ENCODE data around the gene MELTF.
"Not testable (repeated sequence)": the region's sequence is repeated elsewhere in the genome, so short reads cannot be mapped to it uniquely, and the experiment has no call there.

Gene MELTF

GRCh38 chr3:197029511-197030167 lies at the start of gene MELTF:
Gene MELTF (minus strand): TSS chr3:197029817. CDS start chr3:197029702, 115 bp downstream.
- Mint-ChIP-seq H3K4me3 (peak within 1 kb of the TSS; percentile 69), H3K27ac (no peak within 1 kb of the TSS), H3K4me1 (ENCODE audit: low read depth) (peaks cover 11% of the 10 kb centered on the region), H3K9me3 (no peaks in the 10 kb centered on the region), H3K36me3 (ENCODE audit: low read depth) (no peaks in the 10 kb centered on the region), H3K27me3 (no peaks in the 10 kb centered on the region)

DNA sequence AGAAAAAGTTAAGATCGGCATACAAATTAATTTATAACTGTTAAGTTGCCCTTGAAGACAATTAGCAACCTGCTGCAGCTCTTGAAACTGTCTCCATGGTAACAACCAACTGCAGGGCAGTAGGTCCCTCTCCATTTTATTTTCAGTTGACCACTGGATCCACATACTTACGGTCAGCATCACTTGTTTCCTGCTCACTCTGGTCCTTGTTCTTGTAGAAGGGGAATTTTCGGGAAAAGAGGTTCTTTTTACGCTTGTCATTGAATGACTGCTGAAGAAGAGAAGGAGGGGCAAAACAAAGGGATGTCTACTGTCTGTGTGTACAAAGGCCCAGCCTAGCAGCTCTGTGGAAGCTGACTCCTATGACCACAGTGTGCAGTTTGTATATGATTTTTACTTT lies 46.8 kb upstream of the MELTF start:
- Mint-ChIP-seq H3K9me3 (no peaks in the 10 kb centered on the region), H3K4me1 (ENCODE audit: low read depth) (no peaks in the 10 kb centered on the region)

DNA sequence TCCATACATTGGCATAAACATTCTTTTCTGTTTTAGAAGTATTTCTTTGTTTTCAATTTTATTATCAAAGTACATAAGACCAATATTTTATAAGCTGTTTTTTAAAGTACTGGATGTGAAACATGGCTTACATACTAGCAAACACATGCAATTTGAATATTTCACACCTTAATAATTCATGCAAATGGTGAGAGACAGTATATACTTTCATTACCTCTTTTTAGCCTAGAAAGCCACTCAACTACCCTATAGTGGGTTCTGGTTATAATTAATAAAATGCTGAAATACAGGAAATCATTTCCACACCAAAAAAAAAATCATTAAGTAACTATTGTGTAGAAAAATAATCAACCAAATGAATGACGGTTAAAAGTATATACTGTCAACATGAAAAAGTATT lies 38.5 kb upstream of the MELTF start:
- H3K27ac Mint-ChIP-seq = no peak overlapping the region
- no peaks in the 10 kb centered on the region for H3K9me3 Mint-ChIP-seq
- no peaks in the 10 kb centered on the region for H3K27me3 Mint-ChIP-seq
- H3K36me3 Mint-ChIP-seq (ENCODE audit: low read depth) = peaks cover 33% of the 10 kb centered on the region
- no peaks in the 10 kb centered on the region for H3K4me1 Mint-ChIP-seq (ENCODE audit: low read depth)
- H3K4me3 Mint-ChIP-seq = no peak overlapping the region

More for the DNA sequence above, 46.8 kb upstream of the MELTF start:
- H3K27me3 Mint-ChIP-seq = no peaks in the 10 kb centered on the region
- no peak overlapping the region for H3K27ac Mint-ChIP-seq
- H3K4me3 Mint-ChIP-seq = no peak overlapping the region
- H3K36me3 Mint-ChIP-seq (ENCODE audit: low read depth) = peaks cover 34% of the 10 kb centered on the region

- Mint-ChIP-seq H3K36me3 (ENCODE audit: low read depth) (peaks cover 49% of the 10 kb centered on the region), H3K4me1 (ENCODE audit: low read depth) (no peaks in the 10 kb centered on the region), H3K27me3 (no peaks in the 10 kb centered on the region), H3K4me3 (no peak overlapping the region), H3K9me3 (no peaks in the 10 kb centered on the region), H3K27ac (no peak overlapping the region)
Measured at GRCh38 chr3:197064771-197065170, 35.2 kb upstream of the MELTF start.

DNA sequence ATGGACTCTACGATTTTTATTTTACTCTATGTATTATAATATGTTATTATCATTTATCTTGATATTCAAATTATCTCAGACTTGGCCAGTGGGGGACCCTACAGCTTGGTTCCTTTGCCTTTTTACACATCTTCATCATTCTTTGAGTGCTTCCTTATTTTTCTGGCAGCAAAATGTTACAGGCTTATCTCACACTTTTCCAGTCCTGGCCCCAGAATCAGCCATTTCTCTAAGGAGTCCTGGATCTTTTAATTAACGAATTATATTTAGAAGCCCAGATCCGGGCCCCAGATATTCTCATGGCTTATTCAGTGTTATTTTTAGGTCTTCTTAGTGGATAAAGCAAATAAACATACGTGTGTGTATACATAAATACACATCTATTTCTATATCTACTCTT lies 32.8 kb upstream of the MELTF start:
- no peaks in the 10 kb centered on the region for H3K4me1 Mint-ChIP-seq (ENCODE audit: low read depth)
- H3K36me3 Mint-ChIP-seq (ENCODE audit: low read depth) = peaks cover 69% of the 10 kb centered on the region
- no peaks in the 10 kb centered on the region for H3K27me3 Mint-ChIP-seq
- no peak overlapping the region for H3K4me3 Mint-ChIP-seq
- no peak overlapping the region for H3K27ac Mint-ChIP-seq
- no peaks in the 10 kb centered on the region for H3K9me3 Mint-ChIP-seq

DNA sequence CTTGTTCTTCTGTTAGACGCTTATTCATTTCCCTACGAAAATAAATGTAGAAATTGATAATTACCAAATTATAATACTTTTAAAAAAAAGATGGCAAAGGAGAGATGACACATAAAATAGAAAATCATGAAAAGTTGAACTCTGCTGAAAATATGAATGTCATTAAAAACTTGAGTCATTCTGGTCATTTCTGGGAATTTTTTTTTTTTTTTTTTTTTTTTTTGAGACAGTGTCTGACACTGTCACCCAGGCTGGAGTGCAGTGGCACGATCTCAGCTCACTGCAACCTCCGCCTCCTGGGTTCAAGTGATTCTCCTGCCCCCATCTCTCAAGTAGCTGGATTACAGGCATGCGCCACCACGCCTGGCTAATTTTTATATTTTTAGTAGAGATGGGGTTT lies 22.0 kb upstream of the MELTF start:
- H3K9me3 Mint-ChIP-seq, H3K4me3 Mint-ChIP-seq, H3K27me3 Mint-ChIP-seq: not testable (repeated sequence)
- peaks cover 51% of the 10 kb centered on the region for H3K36me3 Mint-ChIP-seq (ENCODE audit: low read depth)
- H3K4me1 Mint-ChIP-seq (ENCODE audit: low read depth) = peaks cover 13% of the 10 kb centered on the region
- H3K27ac Mint-ChIP-seq = peak overlapping the region; percentile 21

GRCh38 chr3:197050511-197050910 lies 20.9 kb upstream of the MELTF start:
- H3K4me3 Mint-ChIP-seq = no peak overlapping the region
- no peaks in the 10 kb centered on the region for H3K9me3 Mint-ChIP-seq
- no peaks in the 10 kb centered on the region for H3K27me3 Mint-ChIP-seq
- no peak overlapping the region for H3K27ac Mint-ChIP-seq
- peaks cover 52% of the 10 kb centered on the region for H3K36me3 Mint-ChIP-seq (ENCODE audit: low read depth)
- H3K4me1 Mint-ChIP-seq (ENCODE audit: low read depth) = peaks cover 13% of the 10 kb centered on the region

DNA sequence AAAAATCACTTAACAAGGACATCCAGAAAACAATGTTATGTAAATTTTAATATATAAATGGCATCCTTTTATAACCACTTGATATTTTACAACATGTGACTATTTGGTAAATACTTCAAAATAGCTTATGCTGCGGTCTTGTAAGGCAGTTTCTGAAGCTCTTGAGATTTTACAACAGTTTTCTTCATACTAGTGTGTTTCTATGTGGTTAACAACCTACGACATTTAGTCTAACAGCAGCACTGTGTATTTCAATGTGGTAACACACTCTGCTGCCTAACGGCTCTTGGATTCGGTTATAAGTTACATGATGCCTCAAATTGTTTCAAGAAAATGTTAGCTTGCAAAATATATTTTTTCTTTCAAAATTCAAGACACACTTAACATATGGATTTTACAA lies 12.9 kb upstream of the MELTF start:
- Mint-ChIP-seq H3K4me1 (ENCODE audit: low read depth) (no peaks in the 10 kb centered on the region), H3K4me3 (no peak overlapping the region), H3K27me3 (no peaks in the 10 kb centered on the region), H3K9me3 (no peaks in the 10 kb centered on the region), H3K36me3 (ENCODE audit: low read depth) (peaks cover 27% of the 10 kb centered on the region), H3K27ac (no peak overlapping the region)

GRCh38 chr3:197041875-197042488 lies 12.4 kb upstream of the MELTF start:
- H3K9me3 Mint-ChIP-seq = no peaks in the 10 kb centered on the region
- H3K36me3 Mint-ChIP-seq (ENCODE audit: low read depth) = peaks cover 24% of the 10 kb centered on the region
- no peaks in the 10 kb centered on the region for H3K27me3 Mint-ChIP-seq
- H3K4me3 Mint-ChIP-seq = no peak overlapping the region
- H3K4me1 Mint-ChIP-seq (ENCODE audit: low read depth) = no peaks in the 10 kb centered on the region
- H3K27ac Mint-ChIP-seq = no peak overlapping the region

GRCh38 chr3:197040658-197041057 lies 11.0 kb upstream of the MELTF start:
- Mint-ChIP-seq H3K27me3 (peaks cover 4% of the 10 kb centered on the region), H3K4me1 (ENCODE audit: low read depth) (no peaks in the 10 kb centered on the region), H3K27ac (no peak overlapping the region), H3K36me3 (ENCODE audit: low read depth) (peaks cover 15% of the 10 kb centered on the region), H3K9me3 (no peaks in the 10 kb centered on the region), H3K4me3 (no peak overlapping the region)

GRCh38 chr3:197038679-197039462 lies 9.3 kb upstream of the MELTF start:
- Mint-ChIP-seq H3K9me3 (no peaks in the 10 kb centered on the region), H3K4me3 (no peak overlapping the region), H3K36me3 (ENCODE audit: low read depth) (peaks cover 3% of the 10 kb centered on the region), H3K27me3 (peaks cover 4% of the 10 kb centered on the region), H3K4me1 (ENCODE audit: low read depth) (no peaks in the 10 kb centered on the region), H3K27ac (no peak overlapping the region)

DNA sequence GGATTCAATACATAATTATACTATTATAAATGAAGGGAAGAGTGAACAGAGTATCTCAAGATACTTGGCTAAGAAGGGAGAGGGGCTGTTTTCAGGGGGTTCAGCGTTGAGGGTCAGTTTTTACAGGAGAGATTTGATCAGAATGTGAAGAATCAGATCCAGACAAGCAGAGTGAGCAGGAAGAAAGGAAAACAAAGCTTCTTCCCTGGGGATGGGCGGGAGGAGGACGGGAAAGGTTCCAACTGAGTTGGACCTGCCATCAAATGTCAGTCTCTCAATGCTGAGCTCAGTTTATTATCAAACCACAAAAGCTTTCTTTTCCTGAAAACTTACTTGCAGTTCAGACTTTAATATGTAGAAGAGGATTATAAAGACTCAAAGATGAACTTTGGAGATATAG lies 6.0 kb upstream of the MELTF start:
- Mint-ChIP-seq H3K9me3 (no peaks in the 10 kb centered on the region), H3K36me3 (ENCODE audit: low read depth) (no peaks in the 10 kb centered on the region), H3K4me1 (ENCODE audit: low read depth) (peaks cover 3% of the 10 kb centered on the region), H3K27me3 (peaks cover 4% of the 10 kb centered on the region), H3K27ac (no peak overlapping the region), H3K4me3 (no peak overlapping the region)

DNA sequence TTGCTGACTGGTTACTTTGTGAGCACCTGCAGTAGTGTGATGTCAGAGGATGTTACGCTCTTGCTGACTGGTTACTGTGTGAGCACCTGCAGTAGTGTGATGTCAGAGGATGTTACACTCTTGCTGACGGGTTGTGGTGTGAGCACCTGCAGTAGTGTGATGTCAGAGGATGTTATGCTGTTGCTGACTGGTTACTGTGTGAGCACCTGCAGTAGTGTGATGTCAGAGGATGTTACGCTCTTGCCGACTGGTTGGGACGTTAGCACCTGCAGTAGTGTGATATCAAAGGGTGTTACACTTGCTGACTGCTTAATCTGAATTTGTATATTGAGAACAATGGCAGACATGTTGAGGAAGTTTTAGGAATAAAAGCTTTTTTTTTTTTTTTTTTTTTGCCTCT lies 5.2 kb upstream of the MELTF start:
- H3K4me1 Mint-ChIP-seq (ENCODE audit: low read depth); H3K9me3 Mint-ChIP-seq; H3K27me3 Mint-ChIP-seq; H3K27ac Mint-ChIP-seq; H3K36me3 Mint-ChIP-seq (ENCODE audit: low read depth); H3K4me3 Mint-ChIP-seq: not testable (repeated sequence)

DNA sequence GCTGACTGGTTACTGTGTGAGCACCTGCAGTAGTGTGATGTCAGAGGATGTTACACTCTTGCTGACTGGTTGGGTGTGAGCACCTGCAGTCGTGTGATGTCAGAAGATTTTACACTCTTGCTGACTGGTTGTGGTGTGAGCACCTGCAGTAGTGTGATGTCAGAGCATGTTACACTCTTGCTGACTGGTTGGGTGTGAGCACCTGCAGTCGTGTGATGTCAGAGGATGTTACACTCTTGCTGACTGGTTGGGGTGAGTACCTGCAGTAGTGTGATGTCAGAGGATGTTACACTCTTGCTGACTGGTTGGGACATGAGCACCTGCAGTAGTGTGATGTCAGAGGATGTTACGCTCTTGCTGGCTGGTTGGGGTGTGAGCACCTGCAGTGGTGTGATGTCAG lies 4.1 kb upstream of the MELTF start:
- H3K36me3 Mint-ChIP-seq (ENCODE audit: low read depth); H3K27me3 Mint-ChIP-seq; H3K9me3 Mint-ChIP-seq; H3K4me3 Mint-ChIP-seq; H3K27ac Mint-ChIP-seq: not testable (repeated sequence)
- peaks cover 11% of the 10 kb centered on the region for H3K4me1 Mint-ChIP-seq (ENCODE audit: low read depth)
